PC-3 (cell line): ENCODE results near the gene TMEM141.

Source experiments
- EZH2phosphoT487 ChIP-seq: fragments of 300-600 bp; sonication (generic); IDR thresholded peaks from 2 replicates; pipeline ENCODE4 v1.6.1; 2018; ENCODE audit warnings: mild to moderate bottlenecking, antibody characterized with exemption, low read length, borderline replicate concordance
- TF ChIP-seq, protein P1 (sequence below): fragments of 300-600 bp; sonication (generic); conservative IDR thresholded peaks from 2 replicates; pipeline ENCODE4 v1.5.1; 2017; ENCODE audit warnings: antibody characterized with exemption, low read depth, mild to moderate bottlenecking, low read length

DNA sequence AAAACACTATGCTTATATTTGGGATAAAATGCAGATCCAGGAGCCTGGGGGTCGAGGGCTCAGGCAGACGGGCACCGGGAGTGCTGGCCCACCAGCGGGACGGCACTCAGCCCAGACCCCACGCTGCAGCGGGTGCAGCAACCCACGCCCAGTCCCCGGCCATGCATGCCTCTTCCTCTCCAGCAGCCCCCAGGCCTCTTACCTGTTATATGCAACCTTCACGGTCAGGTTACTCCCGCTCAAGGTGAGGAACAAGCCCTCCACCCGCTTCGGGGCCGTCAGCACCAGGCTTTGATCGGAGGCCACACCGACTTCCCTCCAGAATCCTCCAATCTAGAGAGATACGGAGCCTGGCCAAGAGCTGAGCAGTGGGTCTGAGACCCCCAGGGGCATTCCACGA lies 34.3 kb upstream of the TMEM141 start:
- TF ChIP-seq, protein P1, sequence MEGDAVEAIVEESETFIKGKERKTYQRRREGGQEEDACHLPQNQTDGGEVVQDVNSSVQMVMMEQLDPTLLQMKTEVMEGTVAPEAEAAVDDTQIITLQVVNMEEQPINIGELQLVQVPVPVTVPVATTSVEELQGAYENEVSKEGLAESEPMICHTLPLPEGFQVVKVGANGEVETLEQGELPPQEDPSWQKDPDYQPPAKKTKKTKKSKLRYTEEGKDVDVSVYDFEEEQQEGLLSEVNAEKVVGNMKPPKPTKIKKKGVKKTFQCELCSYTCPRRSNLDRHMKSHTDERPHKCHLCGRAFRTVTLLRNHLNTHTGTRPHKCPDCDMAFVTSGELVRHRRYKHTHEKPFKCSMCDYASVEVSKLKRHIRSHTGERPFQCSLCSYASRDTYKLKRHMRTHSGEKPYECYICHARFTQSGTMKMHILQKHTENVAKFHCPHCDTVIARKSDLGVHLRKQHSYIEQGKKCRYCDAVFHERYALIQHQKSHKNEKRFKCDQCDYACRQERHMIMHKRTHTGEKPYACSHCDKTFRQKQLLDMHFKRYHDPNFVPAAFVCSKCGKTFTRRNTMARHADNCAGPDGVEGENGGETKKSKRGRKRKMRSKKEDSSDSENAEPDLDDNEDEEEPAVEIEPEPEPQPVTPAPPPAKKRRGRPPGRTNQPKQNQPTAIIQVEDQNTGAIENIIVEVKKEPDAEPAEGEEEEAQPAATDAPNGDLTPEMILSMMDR = no peak
- no peak for TF ChIP-seq EZH2phosphoT487
